ENCODE measurements around the gene SLC35F3.

SLC35F3 gene

GRCh38 chr1:234272656-234273312, 368.3 kb downstream of the SLC35F3 start:
- no peaks in the 10 kb centered on the region for H3F3A ChIP-seq (ENCODE audit: insufficient read depth)
- H3K27ac ChIP-seq (ENCODE audit: low read depth, low read length) = no peak overlapping the region
- H3K4me3 ChIP-seq (ENCODE audit: insufficient read depth, low read length, poor library complexity, severe bottlenecking) = no peak overlapping the region
- no peak overlapping the region for H3K9ac ChIP-seq (ENCODE audit: low read length)
- H3K79me2 ChIP-seq (ENCODE audit: insufficient read depth, low read length) = no peaks in the 10 kb centered on the region
- H3K4me2 ChIP-seq (ENCODE audit: low read depth, low read length, poor library complexity, severe bottlenecking) = no peak overlapping the region
- no peaks in the 10 kb centered on the region for H3K9me2 ChIP-seq (replicated peaks; ENCODE audit: insufficient read depth, low read length)
- H4K20me1 ChIP-seq (ENCODE audit: low read depth, low read length) = no peaks in the 10 kb centered on the region
- no peak overlapping the region for H2AFZ ChIP-seq (ENCODE audit: low read depth, low read length, severe bottlenecking)
- TF ChIP-seq EZH2phosphoT487 (conservative IDR thresholded peaks at IDR 0.05; ENCODE audit: low read length) (no peak), CTCF (IDR thresholded peaks at IDR 0.05; ENCODE audit: insufficient read depth, low read length, poor library complexity, severe bottlenecking) (no peak)
- H3K27me3 ChIP-seq (ENCODE audit: low read length) = no peaks in the 10 kb centered on the region
- H3K9me3 ChIP-seq (ENCODE audit: insufficient read depth, low read length) = no peaks in the 10 kb centered on the region
- H3K36me3 ChIP-seq (ENCODE audit: low read length) = no peaks in the 10 kb centered on the region

DNA sequence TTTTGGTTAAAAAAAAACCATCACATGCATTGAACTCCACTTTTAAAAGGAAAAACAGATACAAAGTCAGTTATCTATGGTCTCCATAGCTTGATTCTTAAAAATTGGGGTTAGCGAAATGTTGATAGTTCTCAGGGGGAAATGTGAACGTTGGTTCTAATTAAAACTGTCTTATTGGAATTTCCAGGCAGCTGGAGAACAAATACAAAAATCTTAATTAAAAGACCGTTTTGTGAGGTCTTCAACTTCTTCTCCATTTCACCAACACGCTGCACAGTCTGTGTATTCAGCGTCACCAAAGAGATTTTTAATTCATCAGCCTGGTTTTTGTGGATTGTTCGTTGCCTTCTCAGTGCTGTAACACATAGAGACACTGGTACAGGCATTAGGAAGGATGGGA, 369.5 kb downstream of the SLC35F3 start:
- Histone ChIP-seq H3K9me3 (ENCODE audit: insufficient read depth, low read length) (no peaks in the 10 kb centered on the region), H2AFZ (ENCODE audit: low read depth, low read length, severe bottlenecking) (no peak overlapping the region), H3K9ac (ENCODE audit: low read length) (no peak overlapping the region), H4K20me1 (ENCODE audit: low read depth, low read length) (no peaks in the 10 kb centered on the region), H3K4me2 (ENCODE audit: low read depth, low read length, poor library complexity, severe bottlenecking) (no peak overlapping the region), H3F3A (ENCODE audit: insufficient read depth) (no peaks in the 10 kb centered on the region), H3K36me3 (ENCODE audit: low read length) (no peaks in the 10 kb centered on the region), H3K79me2 (ENCODE audit: insufficient read depth, low read length) (no peaks in the 10 kb centered on the region), H3K9me2 (replicated peaks; ENCODE audit: insufficient read depth, low read length) (no peaks in the 10 kb centered on the region), H3K4me3 (ENCODE audit: insufficient read depth, low read length, poor library complexity, severe bottlenecking) (no peak overlapping the region), H3K27ac (ENCODE audit: low read depth, low read length) (no peak overlapping the region), H3K27me3 (ENCODE audit: low read length) (no peaks in the 10 kb centered on the region)
- TF ChIP-seq CTCF (IDR thresholded peaks at IDR 0.05; ENCODE audit: insufficient read depth, low read length, poor library complexity, severe bottlenecking) (no peak), EZH2phosphoT487 (conservative IDR thresholded peaks at IDR 0.05; ENCODE audit: low read length) (no peak)

DNA sequence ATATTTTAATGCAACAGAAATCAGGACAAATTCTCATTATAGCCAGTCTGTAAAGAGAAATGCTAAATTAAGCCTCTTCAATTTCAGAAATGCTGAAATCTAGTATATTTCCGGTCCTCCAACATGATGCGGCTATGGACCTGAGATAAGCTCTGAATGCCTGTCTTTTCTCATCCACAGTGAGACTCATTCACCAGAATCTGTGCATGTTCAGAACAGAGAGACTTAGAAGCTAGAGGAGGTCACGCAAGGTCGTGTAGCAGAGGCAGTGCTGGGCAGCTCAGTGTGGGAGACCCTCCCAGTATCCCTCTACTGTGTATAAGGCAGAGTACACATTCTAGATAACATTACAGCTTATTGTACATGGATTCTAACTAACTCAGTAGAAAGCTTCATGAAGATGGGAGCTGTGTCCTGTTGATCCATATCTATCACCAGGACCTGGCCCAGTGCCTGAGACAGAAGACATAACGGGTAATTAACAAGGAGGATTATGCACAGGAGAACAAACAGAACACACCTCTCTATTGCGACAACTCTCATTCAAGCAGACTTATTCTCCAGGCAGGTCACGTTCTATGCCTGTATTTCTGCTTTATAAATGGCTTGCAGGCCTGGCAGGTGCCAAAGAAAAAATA, 371.8 kb downstream of the SLC35F3 start:
- no peaks in the 10 kb centered on the region for H3K27me3 ChIP-seq (ENCODE audit: low read length)
- H3K9me3 ChIP-seq (ENCODE audit: insufficient read depth, low read length) = no peaks in the 10 kb centered on the region

More for the DNA sequence above, 371.8 kb downstream of the SLC35F3 start:
- H3K4me2 ChIP-seq (ENCODE audit: low read depth, low read length, poor library complexity, severe bottlenecking) = no peak overlapping the region
- no peak overlapping the region for H3K27ac ChIP-seq (ENCODE audit: low read depth, low read length)
- H3K9me2 ChIP-seq (replicated peaks; ENCODE audit: insufficient read depth, low read length) = no peaks in the 10 kb centered on the region
- no peaks in the 10 kb centered on the region for H3K36me3 ChIP-seq (ENCODE audit: low read length)
- no peak overlapping the region for H3K4me3 ChIP-seq (ENCODE audit: insufficient read depth, low read length, poor library complexity, severe bottlenecking)
- no peaks in the 10 kb centered on the region for H3K79me2 ChIP-seq (ENCODE audit: insufficient read depth, low read length)
- no peak overlapping the region for H2AFZ ChIP-seq (ENCODE audit: low read depth, low read length, severe bottlenecking)
- no peaks in the 10 kb centered on the region for H4K20me1 ChIP-seq (ENCODE audit: low read depth, low read length)
- TF ChIP-seq EZH2phosphoT487 (conservative IDR thresholded peaks at IDR 0.05; ENCODE audit: low read length) (no peak), CTCF (IDR thresholded peaks at IDR 0.05; ENCODE audit: insufficient read depth, low read length, poor library complexity, severe bottlenecking) (no peak)
- no peak overlapping the region for H3K9ac ChIP-seq (ENCODE audit: low read length)
- no peaks in the 10 kb centered on the region for H3F3A ChIP-seq (ENCODE audit: insufficient read depth)
